Motor neuron (in vitro differentiated cells): ENCODE results near the gene PAK6. TPM values are rescaled to one million over a fixed set of nuclear protein-coding genes. Genes with fewer than 3 reads are reported as not detected.

Experiments
- ATAC-seq, 8 experiments: fragments of 200-7000 bp; cut with Tn5 transposase; replicated peaks in 6 of 8; 2 replicates each; pipeline ENCODE4 v1.8.0; 2021; ENCODE audit warnings: mild to moderate bottlenecking in 8 of 8, moderate library complexity in 8 of 8
- H3K27ac ChIP-seq, 2 donors: fragments of 250-450 bp; sonication (Bioruptor Pico); 2 replicates each; pipeline ENCODE4 v1.9.0; 2021; ENCODE audit warnings: antibody characterized with exemption in 2 of 2, mild to moderate bottlenecking in 2 of 2, moderate library complexity in 1 of 2
- H3K4me1 ChIP-seq, 2 donors: fragments of 250-450 bp; sonication (Bioruptor Pico); replicated peaks in 1 of 2; 2 replicates each; pipeline ENCODE4 v1.6.1; 2021; ENCODE audit warnings: antibody characterized with exemption in 2 of 2, mild to moderate bottlenecking in 2 of 2, moderate library complexity in 1 of 2
- H3K4me3 ChIP-seq, 5 donors: fragments of 250-450 bp; sonication (Bioruptor Pico); 2 replicates each; pipeline ENCODE4 v1.9.0; 2021; ENCODE audit warnings: antibody characterized with exemption in 5 of 5, mild to moderate bottlenecking in 5 of 5, moderate library complexity in 4 of 5
- WGBS, 10 experiments: fragments of 450-650 bp; shearing (Covaris generic); methylation state at CpG; one replicate each; pipeline ENCODE4 v1.0.0; 2022; 5-methylcytosine and 5-hydroxymethylcytosine counted together
- in situ Hi-C, 9 experiments: fragments of 400-800 bp; cut with MboI; loops; one replicate each; pipeline ENCODE4 v1.15.0; 2021; ENCODE audit warnings: low sequenced_read_pairs in 9 of 9, low pct_unique_long_range_greater_than_20kb in 2 of 9; ENCODE audit not compliant: unreplicated experiment in 9 of 9
- total RNA-seq, 8 experiments: library from RNA; unstranded; fragments of 300-600 nt; gene quantifications; 2 replicates each; pipeline versions ENCODE4 v1.2.3 to v1.2.4, GENCODE V29; 2022

PAK6 gene
- total RNA-seq, 8 experiments from 2014 or later: 0.56 to 13.1 (median 2.3) TPM

GRCh38 chr15:40252438-40253166 lies 13.7 kb downstream of the PAK6 start:
- no peak overlapping the region for H3K27ac ChIP-seq
- in situ Hi-C loops: no loop called here
- peak; percentile 40 to 81 (median 59) for ATAC-seq
- H3K4me3 ChIP-seq: peak overlapping the region in 4 of 5 donors; percentile 25 to 34 (median 30)
- 9 to 27% methylated on average over 3 to 14 of the region's 82 CpGs; no CpG with 5 or more reads in 8 of the 10 experiments for WGBS, 10 experiments
- H3K4me1 ChIP-seq: peaks cover 24 to 41% of the 10 kb centered on the region in 2 donors

- H3K27ac ChIP-seq: no peak overlapping the region
- H3K4me3 ChIP-seq: peak overlapping the region in 4 of 5 donors; percentile 25 to 34 (median 30)
- WGBS, 10 experiments: 13 to 60% (median 28%) methylated on average over 3 to 7 of the region's 28 CpGs; no CpG with 5 or more reads in 6 of the 10 experiments
- peak in 1 of 8 experiments; percentile 35 for ATAC-seq
- in situ Hi-C loops: no loop called here
- peaks cover 24 to 34% of the 10 kb centered on the region in 2 donors for H3K4me1 ChIP-seq
Observed at GRCh38 chr15:40253167-40253790, 14.4 kb downstream of the PAK6 start.

GRCh38 chr15:40254452-40254851 lies 15.6 kb downstream of the PAK6 start:
- Histone ChIP-seq H3K4me1 (peaks cover 18 to 23% of the 10 kb centered on the region in 2 donors), H3K4me3 (no peak overlapping the region), H3K27ac (no peak overlapping the region)
- in situ Hi-C loops: no loop called here
- no peak for ATAC-seq
- WGBS, 10 experiments: 88 to 100% (median 92%) methylated on average over 1 to 2 of the region's 3 CpGs; no CpG with 5 or more reads in 7 of the 10 experiments

- 95 to 100% methylated on average over 1 to 4 of the region's 4 CpGs; no CpG with 5 or more reads in 8 of the 10 experiments for WGBS, 10 experiments
- no peak overlapping the region for H3K4me3 ChIP-seq
- H3K4me1 ChIP-seq: peaks cover 18 to 23% of the 10 kb centered on the region in 2 donors
- in situ Hi-C loops: no loop called here
- ATAC-seq: peak in 1 of 8 experiments; percentile 27
- H3K27ac ChIP-seq: no peak overlapping the region
Observed at GRCh38 chr15:40255033-40255432, 16.2 kb downstream of the PAK6 start.

- 0 to 94% (median 62%) methylated on average over 1 to 9 of the region's 17 CpGs; no CpG with 5 or more reads in 4 of the 10 experiments for WGBS, 10 experiments
- H3K4me1 ChIP-seq: peaks cover 18 to 23% of the 10 kb centered on the region in 2 donors
- ATAC-seq: peak in 7 of 8 experiments; percentile 73 to 88 (median 86)
- H3K27ac ChIP-seq: peak overlapping the region in 1 of 2 donors; percentile 71
- H3K4me3 ChIP-seq: no peak overlapping the region
- in situ Hi-C loops: no loop called here
Observed at GRCh38 chr15:40256638-40257235, 17.9 kb downstream of the PAK6 start.

- Histone ChIP-seq H3K4me3 (no peak overlapping the region), H3K4me1 (peaks cover 15 to 23% of the 10 kb centered on the region in 2 donors), H3K27ac (no peak overlapping the region)
- WGBS, 10 experiments: 40 to 100% (median 83%) methylated on average over 1 to 7 of the region's 9 CpGs; no CpG with 5 or more reads in 4 of the 10 experiments
- ATAC-seq: no peak
- in situ Hi-C loops: no loop called here
Observed at GRCh38 chr15:40257656-40258450, 19.0 kb downstream of the PAK6 start.

GRCh38 chr15:40258544-40258943 lies 19.7 kb downstream of the PAK6 start:
- 37 to 80% (median 70%) methylated on average over 2 to 6 of the region's 8 CpGs; no CpG with 5 or more reads in 4 of the 10 experiments for WGBS, 10 experiments
- peak in 2 of 8 experiments; percentile 21 to 23 for ATAC-seq

GRCh38 chr15:40259021-40259420 lies 20.2 kb downstream of the PAK6 start:
- in situ Hi-C loops: no loop called here

More at GRCh38 chr15:40258544-40258943, 19.7 kb downstream of the PAK6 start:
- peaks cover 12 to 17% of the 10 kb centered on the region in 2 donors for H3K4me1 ChIP-seq
- H3K4me3 ChIP-seq: no peak overlapping the region
- in situ Hi-C loops: no loop called here
- H3K27ac ChIP-seq: no peak overlapping the region

GRCh38 chr15:40263024-40263754 lies 24.3 kb downstream of the PAK6 start:
- H3K4me1 ChIP-seq: peaks cover 8 to 17% of the 10 kb centered on the region in 2 donors
- H3K4me3 ChIP-seq: no peak overlapping the region
- in situ Hi-C loops: no loop called here
- H3K27ac ChIP-seq: no peak overlapping the region
- peak in 1 of 8 experiments; percentile 15 for ATAC-seq
- WGBS, 10 experiments: 33 to 93% (median 84%) methylated on average over 3 to 9 of the region's 12 CpGs; no CpG with 5 or more reads in 2 of the 10 experiments

More at GRCh38 chr15:40259021-40259420, 20.2 kb downstream of the PAK6 start:
- peak in 1 of 8 experiments; percentile 7 for ATAC-seq
- no peak overlapping the region for H3K27ac ChIP-seq
- H3K4me3 ChIP-seq: no peak overlapping the region
- H3K4me1 ChIP-seq: peaks cover 12 to 17% of the 10 kb centered on the region in 2 donors
- WGBS, 10 experiments: 20 to 85% (median 61%) methylated on average over 1 to 6 of the region's 7 CpGs; no CpG with 5 or more reads in 4 of the 10 experiments

GRCh38 chr15:40264321-40265153 lies 25.7 kb downstream of the PAK6 start:
- ATAC-seq: no peak
- no peak overlapping the region for H3K27ac ChIP-seq
- WGBS, 10 experiments: 37 to 89% (median 72%) methylated on average over 1 to 6 of the region's 16 CpGs
- in situ Hi-C loops: no loop called here
- peaks cover 8 to 11% of the 10 kb centered on the region in 2 donors for H3K4me1 ChIP-seq
- no peak overlapping the region for H3K4me3 ChIP-seq

GRCh38 chr15:40265355-40265754 lies 26.5 kb downstream of the PAK6 start:
- ATAC-seq: peak in 6 of 8 experiments; percentile 10 to 91 (median 24)
- Histone ChIP-seq H3K27ac (no peak overlapping the region), H3K4me1 (peaks cover 8 to 11% of the 10 kb centered on the region in 2 donors), H3K4me3 (no peak overlapping the region)
- in situ Hi-C loops: no loop called here
- 58 to 100% (median 69%) methylated on average over 1 to 6 of the region's 10 CpGs; no CpG with 5 or more reads in 6 of the 10 experiments for WGBS, 10 experiments
